Aorta (tissue), 5 donors: ENCODE results near the gene PEMT. TPM values are rescaled to one million over a fixed set of nuclear protein-coding genes. Genes with fewer than 3 reads are reported as not detected.

Source experiments
- ATAC-seq: fragments of 200-7000 bp; cut with Tn5 transposase; one replicate; pipeline ENCODE4 v1.9.1; 2022; ENCODE audit warnings: moderate library complexity; ENCODE audit not compliant: low FRiP score
- DNase-seq, 2 donors: peaks; one replicate each; pipeline ENCODE4 v3.0.0-alpha.2; 2020
- H3K27ac ChIP-seq, 2 donors: one replicate each; pipeline ENCODE4 v1.5.1; 2013; ENCODE audit warnings: low read length in 2 of 2, mild to moderate bottlenecking in 2 of 2, moderate library complexity in 2 of 2, control low read depth in 1 of 2, inconsistent platforms in 1 of 2, low read depth in 1 of 2
- H3K27me3 ChIP-seq, 2 donors: one replicate each; pipeline ENCODE4 v1.6.1; 2013; ENCODE audit warnings: control low read depth in 1 of 2, low read length in 1 of 2, mild to moderate bottlenecking in 1 of 2, moderate library complexity in 1 of 2; ENCODE audit not compliant: insufficient read depth in 2 of 2, control insufficient read depth in 1 of 2
- H3K36me3 ChIP-seq, 2 donors: one replicate each; pipeline ENCODE4 v1.6.1; 2013; ENCODE audit warnings: control low read depth in 1 of 2, low read length in 1 of 2, mild to moderate bottlenecking in 1 of 2; ENCODE audit not compliant: insufficient read depth in 2 of 2, control insufficient read depth in 1 of 2
- H3K4me1 ChIP-seq, 2 donors: one replicate each; pipeline ENCODE4 v1.6.1; 2013; ENCODE audit warnings: low read length in 2 of 2, control low read depth in 1 of 2, mild to moderate bottlenecking in 1 of 2, moderate library complexity in 1 of 2; ENCODE audit not compliant: insufficient read depth in 2 of 2, control insufficient read depth in 1 of 2
- H3K4me3 ChIP-seq, 2 donors: one replicate each; pipeline ENCODE4 v1.5.1; 2013; ENCODE audit warnings: low read length in 2 of 2, control low read depth in 1 of 2, mild to moderate bottlenecking in 1 of 2
- H3K9me3 ChIP-seq: one replicate; pipeline ENCODE4 v1.6.1; 2013; ENCODE audit warnings: mild to moderate bottlenecking, low read length; ENCODE audit not compliant: control insufficient read depth
- WGBS, 2 donors: extraction: QIAGEN DNeasy Blood & Tissue Kit; methylation state at CpG; one replicate each; pipeline ENCODE4 v1.1.7; 2013; 5-methylcytosine and 5-hydroxymethylcytosine counted together
- intact Hi-C, 2 donors: fragments of 100-400 bp; cut with DNase I; formaldehyde crosslinking; loops; one replicate each; pipeline versions ENCODE4 v1.14.2 to v1.15.0; 2022
- polyA plus RNA-seq, 2 donors: library from polyadenylated mRNA; stranded (reverse); fragments of 200-250 nt; gene quantifications; one replicate each; pipeline ENCODE4 v1.2.3, GENCODE V29; 2013
- total RNA-seq, 2 donors: library from RNA; stranded (reverse); fragmentation: NEBNext Ultra II Directional; extraction: Animal tissue kit (Norgen Biotek cat#: 25700); gene quantifications; one replicate each; pipeline ENCODE4 v1.2.1, GENCODE V29; 2021
- donor health status: healthy with polysubstance abuse.
- donor health status: Bipolar disorder and iron deficiency.
- donor health status: DM: no; HTN: no; CAD: no.
- donor health status: DM: no; HTN: no; CAD: no.
- donor health status: DM: yes; HTN: yes; CAD: no.

PEMT gene
- total and polyA plus RNA-seq, 4 donors, result 4.5 to 23.8 (median 16.5) TPM

DNA sequence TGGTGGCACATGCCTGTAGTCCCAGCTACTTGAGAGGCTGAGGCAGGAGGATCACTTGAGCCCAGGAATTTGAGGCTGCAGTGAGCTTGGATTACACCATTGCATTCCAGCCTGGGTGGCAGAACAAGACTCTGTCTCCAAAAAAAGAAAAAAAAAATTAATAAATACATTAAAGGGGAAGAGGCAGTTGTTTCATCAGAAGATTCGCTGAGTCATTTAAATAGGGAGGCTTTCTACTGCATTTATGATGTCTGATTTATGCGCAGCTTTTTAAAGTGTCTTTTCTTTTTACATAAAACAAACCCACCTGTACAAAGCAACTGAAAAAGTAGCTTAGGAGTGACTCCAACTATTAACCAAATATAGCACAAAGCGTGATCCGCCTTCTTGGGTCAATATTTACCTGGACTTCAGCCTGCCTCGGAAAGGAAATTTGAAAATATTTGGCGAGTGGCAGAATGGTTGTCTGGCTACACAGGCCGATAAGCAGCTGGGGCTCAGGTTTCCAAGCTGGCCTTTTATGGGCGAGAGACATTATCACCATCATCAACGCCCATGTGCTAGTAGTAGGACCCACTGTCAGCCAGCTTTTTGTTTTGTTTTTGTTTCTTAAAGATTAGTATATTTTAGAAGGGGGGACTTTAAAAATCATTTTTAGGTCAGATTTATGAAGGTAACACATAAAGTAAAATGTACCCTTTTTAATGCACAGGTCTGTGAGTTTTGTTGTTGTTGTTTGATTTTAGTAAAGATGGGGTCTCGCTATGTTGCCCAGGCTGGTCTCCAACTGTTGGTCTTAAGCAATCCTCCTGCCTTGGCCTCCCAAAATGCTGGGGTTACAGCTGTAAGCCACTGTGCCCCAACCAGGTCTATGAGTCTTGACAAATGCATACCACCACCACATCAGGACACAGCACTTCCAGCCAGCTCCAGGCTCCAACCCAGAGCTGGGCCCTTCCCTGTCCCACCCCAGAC, 52.8 kb downstream of the PEMT start:
- no peak overlapping the region for H3K27ac ChIP-seq

DNA sequence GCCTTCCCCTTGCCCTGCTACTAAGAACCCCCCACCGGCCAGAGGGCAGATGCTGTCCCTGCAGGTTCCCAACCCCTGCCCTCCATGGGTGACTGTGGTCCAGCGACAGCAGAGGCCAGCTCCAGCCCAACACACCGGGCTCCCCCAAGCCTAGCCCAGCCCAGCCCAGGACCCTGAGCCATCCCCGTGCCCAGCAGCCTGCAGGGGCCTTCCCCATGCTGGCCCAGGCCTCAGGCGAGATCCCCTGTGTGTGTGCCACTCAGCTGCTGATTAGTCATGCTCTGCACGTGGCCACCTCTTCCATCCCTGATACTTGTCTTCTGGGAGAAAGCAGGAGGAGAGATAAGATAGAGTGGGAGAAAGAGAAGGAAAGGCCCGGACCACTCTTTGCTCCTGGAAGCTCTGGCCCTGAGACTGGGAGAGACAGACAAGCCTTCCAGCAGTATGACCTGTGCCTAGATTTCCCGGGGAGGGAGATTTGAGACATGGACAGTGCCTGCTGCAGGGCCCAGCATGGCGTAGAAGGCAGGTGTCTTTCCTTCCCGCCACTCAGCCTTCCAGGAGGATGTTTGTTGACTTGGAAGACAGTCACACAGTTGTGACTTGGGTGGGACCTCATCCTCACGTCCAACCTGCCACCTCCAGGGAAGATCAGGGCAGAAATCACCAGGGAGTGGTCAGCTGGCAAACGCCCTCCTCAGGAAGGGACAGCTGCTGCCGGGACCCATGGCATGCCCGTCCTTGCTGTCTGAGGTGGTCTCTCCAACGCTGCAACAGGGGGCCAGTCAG, 54.0 kb downstream of the PEMT start:
- H3K9me3 ChIP-seq, result no peaks in the 10 kb centered on the region
- intact Hi-C loops, result no loop called here
- H3K27ac ChIP-seq, result no peak overlapping the region
- H3K4me3 ChIP-seq, result no peak overlapping the region
- 91 to 92% methylated on average over 15 of the region's 15 CpGs for WGBS, 2 donors
- no peaks in the 10 kb centered on the region for H3K36me3 ChIP-seq
- no peaks in the 10 kb centered on the region for H3K4me1 ChIP-seq
- ATAC-seq (no peak), DNase-seq (no peak)
- no peaks in the 10 kb centered on the region for H3K27me3 ChIP-seq

More for the DNA sequence above, 52.8 kb downstream of the PEMT start:
- H3K4me3 ChIP-seq, result no peak overlapping the region
- H3K9me3 ChIP-seq, result no peaks in the 10 kb centered on the region
- H3K4me1 ChIP-seq, result no peaks in the 10 kb centered on the region
- DNase-seq (no peak), ATAC-seq (no peak)
- no peaks in the 10 kb centered on the region for H3K36me3 ChIP-seq
- intact Hi-C loops, result no loop called here
- no peaks in the 10 kb centered on the region for H3K27me3 ChIP-seq
- WGBS, 2 donors, result 21 to 27% methylated on average over 10 of the region's 10 CpGs

DNA sequence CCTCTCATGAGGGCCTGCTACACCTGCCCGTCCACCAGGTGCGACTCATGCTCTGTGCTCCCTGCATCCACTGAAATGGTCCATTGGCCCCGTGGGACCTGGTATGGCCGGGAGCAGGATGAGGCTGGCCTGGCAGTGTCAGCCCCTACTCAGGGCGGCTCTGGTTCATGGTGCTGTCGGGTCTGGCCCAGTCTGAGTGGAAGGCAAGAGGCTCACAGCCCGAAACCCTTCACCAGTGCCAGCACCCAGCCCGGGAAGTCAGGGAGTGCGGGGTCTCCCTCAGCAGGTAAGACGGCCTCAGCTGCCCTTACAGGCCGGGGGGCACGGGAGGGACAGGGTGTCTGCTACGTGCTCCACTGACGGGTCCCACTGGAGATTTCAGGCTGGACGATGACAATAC, 54.8 kb downstream of the PEMT start:
- Histone ChIP-seq H3K4me1 (no peaks in the 10 kb centered on the region), H3K36me3 (no peaks in the 10 kb centered on the region), H3K27ac (peak overlapping the region in 1 of 2 donors; percentile 9), H3K9me3 (no peaks in the 10 kb centered on the region), H3K27me3 (no peaks in the 10 kb centered on the region), H3K4me3 (no peak overlapping the region)
- no peak for DNase-seq
- intact Hi-C loops, result no loop called here
- 95% methylated on average over 15 of the region's 15 CpGs for whole genome bisulfite sequencing, 2 donors
- peak; percentile 7 for ATAC-seq

DNA sequence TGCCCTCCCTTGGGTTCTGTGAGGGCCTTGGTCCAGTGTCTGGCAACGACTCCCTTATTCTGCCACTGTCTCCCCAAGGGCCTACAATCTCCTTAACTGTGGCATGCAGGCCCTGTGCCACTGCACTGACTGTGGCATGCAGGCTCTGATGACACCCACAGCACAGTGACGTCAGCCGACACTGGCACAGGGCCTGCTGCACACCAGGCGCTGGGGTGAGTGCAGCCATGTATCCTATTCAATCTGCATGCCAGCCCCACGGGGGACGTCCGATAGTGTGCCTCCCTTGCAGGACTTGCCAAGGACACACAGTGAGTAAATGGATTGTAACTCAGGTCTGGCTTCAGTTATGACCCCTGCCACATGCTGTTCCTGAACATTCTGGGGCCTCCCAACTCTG, 55.6 kb downstream of the PEMT start:
- H3K27ac ChIP-seq, result no peak overlapping the region

DNA sequence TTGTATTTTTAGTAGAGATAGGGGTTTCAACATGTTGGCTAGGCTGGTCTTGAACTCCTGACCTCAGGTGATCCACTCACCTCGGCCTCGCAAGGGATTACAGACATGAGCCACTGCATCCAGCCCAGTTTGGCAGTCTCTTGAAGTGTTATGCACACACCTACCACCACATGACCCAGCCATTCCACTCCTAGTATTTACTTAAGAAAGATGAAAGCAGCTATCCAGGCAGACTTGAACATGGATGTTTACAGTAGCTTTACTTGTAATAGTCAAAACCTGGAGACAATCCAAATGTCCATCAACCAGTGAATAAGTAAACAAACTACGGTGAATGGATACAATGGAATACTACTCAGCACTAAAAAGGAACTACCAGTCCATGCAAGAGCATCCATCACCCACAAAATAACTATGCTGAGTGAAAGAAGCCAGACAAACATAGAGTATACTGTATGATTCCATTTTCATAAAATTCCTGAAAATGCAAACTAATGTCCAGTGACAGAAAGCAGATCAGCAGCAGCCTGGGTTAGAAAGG, 57.5 kb downstream of the PEMT start:
- Histone ChIP-seq H3K36me3 (no peaks in the 10 kb centered on the region), H3K27me3 (no peaks in the 10 kb centered on the region), H3K9me3 (no peaks in the 10 kb centered on the region), H3K4me3 (no peak overlapping the region), H3K4me1 (no peaks in the 10 kb centered on the region), H3K27ac (no peak overlapping the region)
- intact Hi-C loops, result no loop called here
- no peak for ATAC-seq
- 92 to 95% methylated on average over 3 of the region's 3 CpGs for WGBS, 2 donors
- DNase-seq, result no peak

More for the DNA sequence above, 55.6 kb downstream of the PEMT start:
- no peaks in the 10 kb centered on the region for H3K9me3 ChIP-seq
- no peak overlapping the region for H3K4me3 ChIP-seq
- no peaks in the 10 kb centered on the region for H3K4me1 ChIP-seq
- peak; percentile 82 to 92 for DNase-seq
- intact Hi-C loops, result no loop called here
- ATAC-seq, result peak; percentile 62
- H3K27me3 ChIP-seq, result no peaks in the 10 kb centered on the region
- WGBS, 2 donors, result 20 to 27% methylated on average over 7 of the region's 7 CpGs
- no peaks in the 10 kb centered on the region for H3K36me3 ChIP-seq

DNA sequence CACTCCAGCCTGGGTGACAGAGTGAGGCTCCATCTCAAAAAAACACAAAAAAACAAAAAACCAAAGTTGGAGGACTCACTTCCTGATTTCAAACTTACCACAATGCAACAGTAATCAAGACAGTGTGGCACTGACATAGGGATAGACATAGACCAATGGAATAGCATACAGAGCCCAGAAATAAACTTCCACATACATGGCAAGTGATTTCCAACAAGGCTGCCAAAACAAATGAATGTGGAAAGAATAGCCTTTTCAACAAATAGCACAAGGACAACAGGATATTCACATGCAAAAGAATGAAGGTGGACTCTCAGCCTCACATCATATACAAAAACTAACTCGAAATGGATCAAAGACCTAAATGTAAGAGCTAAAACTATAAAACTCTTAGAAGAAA, 58.5 kb downstream of the PEMT start:
- Histone ChIP-seq H3K9me3 (no peaks in the 10 kb centered on the region), H3K36me3 (no peaks in the 10 kb centered on the region), H3K4me1 (no peaks in the 10 kb centered on the region), H3K27me3 (no peaks in the 10 kb centered on the region), H3K4me3 (no peak overlapping the region), H3K27ac (no peak overlapping the region)
- DNase-seq (no peak), ATAC-seq (no peak)
- intact Hi-C loops, result no loop called here
- WGBS, 2 donors, result 84 to 88% methylated on average over 1 of the region's 1 CpG

DNA sequence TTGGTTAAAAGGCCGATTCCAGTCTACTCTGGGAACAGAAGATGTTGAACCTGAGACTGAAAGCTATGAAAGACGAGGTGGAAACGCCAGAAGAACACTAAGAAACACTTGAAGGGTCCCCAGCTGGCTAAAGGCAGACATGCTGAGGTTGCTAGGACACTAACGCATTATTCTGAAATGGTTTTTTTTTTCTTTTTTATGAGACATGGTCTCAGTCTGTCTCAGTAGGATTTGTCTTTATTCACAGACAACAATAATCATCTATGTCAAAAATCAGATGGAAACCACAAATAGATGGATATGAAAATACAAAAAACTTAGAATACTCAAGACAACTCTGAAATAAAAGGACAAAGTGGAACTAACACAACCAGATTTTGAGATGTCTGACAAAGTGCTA, 60.4 kb downstream of the PEMT start:
- ATAC-seq (no peak), DNase-seq (no peak)
- Histone ChIP-seq H3K27ac (no peak overlapping the region), H3K9me3 (no peaks in the 10 kb centered on the region), H3K27me3 (no peaks in the 10 kb centered on the region), H3K4me3 (no peak overlapping the region), H3K36me3 (no peaks in the 10 kb centered on the region), H3K4me1 (no peaks in the 10 kb centered on the region)
- intact Hi-C loops, result no loop called here
- WGBS, 2 donors, result 95 to 97% methylated on average over 4 of the region's 4 CpGs

DNA sequence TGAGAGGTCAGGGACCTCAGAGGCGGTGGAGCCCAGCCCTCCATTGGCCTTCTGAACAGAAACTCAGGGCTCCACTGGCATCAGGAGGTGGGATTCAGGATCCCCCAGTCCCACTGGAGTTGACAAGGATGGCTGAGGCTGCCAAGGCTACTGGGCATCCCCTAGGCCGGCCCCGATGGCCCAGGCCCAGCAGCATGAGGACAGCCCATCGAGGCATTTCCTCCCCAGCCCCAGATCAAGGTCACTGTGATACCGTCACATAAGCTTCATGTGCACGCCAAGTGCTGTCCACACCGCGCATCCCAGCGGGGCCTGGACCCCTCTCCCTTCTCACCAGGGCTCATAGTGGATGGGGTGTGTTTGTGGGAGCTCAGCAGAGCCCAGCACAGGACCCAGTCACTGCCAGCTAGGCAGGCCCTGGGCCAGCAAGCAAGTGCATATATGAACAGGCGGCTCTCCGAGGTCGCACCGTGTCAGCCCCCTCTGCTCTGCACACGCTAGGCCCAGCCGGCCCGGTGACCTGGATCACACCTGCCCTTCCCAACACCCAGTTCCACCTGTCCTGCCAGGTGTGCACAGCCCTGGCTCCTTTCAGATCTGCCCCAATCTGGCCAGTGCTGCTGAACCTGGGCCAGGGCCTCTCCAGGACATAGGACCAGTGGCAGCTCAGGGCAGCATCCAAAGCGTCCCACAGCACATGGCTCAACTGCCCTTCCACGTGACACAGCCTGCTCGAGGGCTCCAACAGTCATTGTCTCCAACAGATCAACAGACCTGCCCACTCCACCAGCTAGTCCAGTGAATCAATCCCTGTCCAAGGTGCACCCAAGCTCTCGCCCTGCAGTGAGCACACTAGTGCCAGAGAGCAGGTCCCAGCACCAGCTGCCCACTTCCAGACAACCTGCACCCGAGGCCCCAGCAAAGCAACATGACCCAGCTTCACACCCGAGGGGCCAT, 62.5 kb downstream of the PEMT start:
- H3K9me3 ChIP-seq, result no peaks in the 10 kb centered on the region
- WGBS, 2 donors, result 92 to 94% methylated on average over 22 of the region's 22 CpGs
- ATAC-seq (no peak), DNase-seq (no peak)
- H3K27ac ChIP-seq, result no peak overlapping the region
- H3K27me3 ChIP-seq, result no peaks in the 10 kb centered on the region
- no peaks in the 10 kb centered on the region for H3K36me3 ChIP-seq
- no peaks in the 10 kb centered on the region for H3K4me1 ChIP-seq
- H3K4me3 ChIP-seq, result no peak overlapping the region
- intact Hi-C loops, result no loop called here
